AG09319 (cell line): ENCODE measurements around the gene ELMO1.

Source experiments
- DNase-seq: peaks from one replicate; pipeline ENCODE4 v3.0.0-alpha.2; 2010; ENCODE audit warnings: low read depth; ENCODE audit errors: extremely low read depth
- CTCF ChIP-seq: IDR thresholded peaks from 2 replicates; pipeline ENCODE4 v1.5.1; 2011; ENCODE audit warnings: low read depth, mild to moderate bottlenecking, inconsistent platforms, low read length, moderate library complexity

The ELMO1 gene

DNA sequence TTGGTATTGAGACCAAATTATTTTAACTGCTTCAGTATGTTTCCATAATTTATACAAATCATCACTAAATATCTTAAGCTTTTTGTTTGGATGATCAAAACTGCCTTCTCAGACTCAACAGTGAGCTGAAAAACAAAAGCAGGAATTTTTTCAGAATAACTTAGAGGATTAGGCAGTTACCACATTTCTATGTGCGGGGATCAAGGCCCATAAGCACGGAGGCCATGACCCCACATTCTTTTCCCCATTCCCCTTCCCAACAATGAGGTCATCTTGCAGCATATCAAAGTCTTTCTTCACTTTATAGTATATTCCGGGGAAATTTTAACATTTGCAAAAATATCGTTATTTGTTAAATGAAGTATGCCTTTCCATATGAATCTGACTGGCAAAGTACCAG lies 125.8 kb downstream of the ELMO1 start:
- no peak for DNase-seq
- TF ChIP-seq CTCF, result no peak

GRCh38 chr7:37320848-37321468 lies 127.7 kb downstream of the ELMO1 start:
- TF ChIP-seq CTCF, result no peak
- no peak for DNase-seq

- no peak for TF ChIP-seq CTCF
- no peak for DNase-seq
These were observed 128.4 kb downstream of the ELMO1 start for GRCh38 chr7:37320140-37320847.

GRCh38 chr7:37318541-37318940 lies 130.1 kb downstream of the ELMO1 start:
- no peak for DNase-seq
- TF ChIP-seq CTCF, result no peak

DNA sequence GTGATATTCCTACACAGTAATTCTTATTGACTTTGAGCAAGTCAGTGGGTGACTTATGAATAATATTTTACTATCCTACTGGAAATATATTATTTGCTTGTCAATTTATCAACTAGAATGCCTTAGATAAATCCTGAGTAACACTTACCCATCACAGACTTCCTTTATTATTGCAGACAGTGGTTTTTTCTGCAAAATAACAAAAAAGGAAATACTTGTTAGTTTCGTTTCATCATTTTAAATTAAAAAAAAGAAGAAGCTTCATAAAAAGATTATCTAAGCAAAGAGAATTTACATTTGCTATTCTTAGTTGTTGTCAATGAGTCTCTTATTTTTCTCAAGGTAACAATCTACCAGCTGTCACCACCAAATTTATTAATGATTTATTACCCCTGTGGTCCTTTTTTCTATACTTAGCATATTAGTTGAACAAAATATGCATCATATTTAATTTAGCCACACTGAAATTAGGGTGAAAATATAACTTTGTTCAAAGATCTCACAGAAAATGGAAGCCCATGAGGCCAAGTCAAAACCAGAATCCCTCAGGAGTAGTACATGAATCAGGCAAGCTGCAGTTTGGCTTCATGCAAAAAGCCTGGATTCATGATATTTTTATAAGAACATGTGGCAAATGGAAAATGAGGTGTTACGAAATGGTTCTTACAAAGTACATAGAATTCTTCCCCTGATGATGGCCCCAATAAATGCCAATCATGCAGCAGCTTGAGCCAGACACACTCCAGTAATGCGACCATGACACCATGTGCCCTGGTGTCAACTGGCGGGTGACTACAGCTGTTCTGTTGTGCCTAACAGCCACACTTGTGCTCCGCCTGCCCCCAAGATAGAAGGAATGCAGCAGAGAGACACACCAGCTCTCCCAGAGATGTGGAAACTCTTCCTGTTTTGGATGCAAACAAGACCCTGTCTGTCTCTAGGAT lies 132.6 kb downstream of the ELMO1 start:
- no peak for DNase-seq
- TF ChIP-seq CTCF, result no peak

DNA sequence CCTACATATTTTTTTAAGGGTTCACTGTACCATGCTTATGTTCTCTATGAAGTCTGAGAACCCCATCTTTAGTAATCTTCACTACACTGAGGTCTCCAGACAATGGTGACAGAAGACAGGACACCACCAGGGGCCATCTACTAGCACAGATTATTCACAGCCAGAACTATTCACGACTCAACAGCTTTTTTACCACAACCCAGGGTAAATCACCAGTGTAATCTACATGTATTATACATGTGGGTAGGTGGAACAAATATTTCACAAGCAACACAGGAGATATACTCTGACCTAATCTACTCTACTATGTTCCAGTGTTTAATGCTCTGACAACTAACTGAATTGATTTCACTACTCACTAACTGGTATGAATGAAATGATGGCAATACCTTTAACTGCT lies 136.1 kb downstream of the ELMO1 start:
- DNase-seq, result no peak
- no peak for TF ChIP-seq CTCF

DNA sequence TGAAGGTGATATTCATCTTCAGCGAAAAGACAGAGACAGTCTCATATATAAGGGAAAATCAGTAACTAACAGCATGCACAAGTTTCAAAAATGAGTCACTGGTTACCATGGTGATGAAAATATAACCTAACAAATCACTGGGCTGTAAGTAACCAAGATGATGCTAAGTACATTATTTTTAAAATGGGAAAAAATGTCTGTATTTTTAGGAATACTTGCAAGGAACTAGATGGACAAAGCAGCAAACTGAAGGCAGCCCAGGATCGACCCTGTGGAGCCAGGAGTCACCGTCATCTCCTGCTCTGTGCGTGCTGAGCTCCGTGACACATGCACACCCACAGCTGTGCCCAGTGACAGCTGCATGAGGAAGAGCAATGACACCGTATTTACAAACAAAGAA lies 137.3 kb downstream of the ELMO1 start:
- TF ChIP-seq CTCF, result no peak

More for the DNA sequence above, 137.3 kb downstream of the ELMO1 start:
- DNase-seq, result no peak
